Activated CD4-positive, CD25-positive, alpha-beta regulatory T cell treated with anti-CD3 and anti-CD28 coated beads, Interleukin-2, amount 50 U/mL, for 72 hours (primary cell): ENCODE data around the gene KRT6A.
"Not testable (repeated sequence)": the region's sequence is repeated elsewhere in the genome, so short reads cannot be mapped to it uniquely, and the experiment has no call there.

Source experiments
- DNase-seq: peaks from one replicate; pipeline ENCODE4 v3.0.0; 2021

Gene KRT6A

GRCh38 chr12:52454411-52455201 is 38.5 kb downstream of the KRT6A start:
- DNase-seq, result no peak

DNA sequence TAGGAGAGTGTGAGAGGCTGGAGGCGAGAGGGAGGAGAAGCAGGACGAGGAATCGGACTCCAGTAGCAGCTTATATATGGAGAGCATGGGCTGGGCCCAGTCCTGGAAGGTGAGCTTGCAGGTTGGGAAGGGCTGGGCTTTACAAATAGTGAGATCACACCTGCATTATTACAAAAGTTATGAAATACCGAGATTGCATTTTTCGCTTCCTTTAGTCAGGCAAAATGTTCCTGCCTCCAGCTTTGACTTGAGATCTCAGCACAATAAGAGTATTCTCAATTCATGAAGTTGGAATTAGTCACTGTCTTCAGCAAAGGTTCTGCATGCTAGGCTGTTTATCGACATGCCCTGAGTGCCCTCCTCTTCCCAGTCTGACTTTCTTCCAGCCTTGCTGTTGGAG is 41.0 kb downstream of the KRT6A start, which contains the start of gene KRT6B:
Gene KRT6B (minus strand): TSS at position 46 of the 400 bp plus-strand sequence. CDS start 68 bp downstream, outside the sequence.
- no peak for DNase-seq

- no peak for DNase-seq
Observed at GRCh38 chr12:52448228-52448627, 44.8 kb downstream of the KRT6A start.

GRCh38 chr12:52447196-52447595 is 45.9 kb downstream of the KRT6A start:
- not testable (repeated sequence) for DNase-seq

- no peak for DNase-seq
Observed at GRCh38 chr12:52446367-52447045, 46.6 kb downstream of the KRT6A start.

DNA sequence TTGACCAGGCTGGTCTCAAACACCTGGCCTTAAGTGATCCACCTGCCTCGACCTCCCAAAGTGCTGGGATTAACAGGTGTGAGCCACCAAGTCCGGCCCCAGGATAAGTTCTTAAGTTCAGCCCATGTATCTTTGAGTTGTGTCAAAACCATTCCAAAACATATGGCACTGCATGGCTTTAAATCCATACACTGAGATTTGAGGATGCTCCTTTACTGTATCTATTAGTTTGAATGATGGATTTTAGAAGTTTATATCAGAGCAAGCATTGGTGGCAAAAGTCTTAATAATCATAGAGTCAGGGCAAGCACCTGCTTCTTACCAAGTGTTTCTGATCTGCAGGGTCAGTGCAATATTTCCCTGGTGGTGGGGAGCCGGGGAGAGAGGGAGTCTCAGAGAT is 47.2 kb downstream of the KRT6A start:
- DNase-seq, result no peak

- no peak for DNase-seq
Observed at GRCh38 chr12:52444647-52445595, 48.1 kb downstream of the KRT6A start.

DNA sequence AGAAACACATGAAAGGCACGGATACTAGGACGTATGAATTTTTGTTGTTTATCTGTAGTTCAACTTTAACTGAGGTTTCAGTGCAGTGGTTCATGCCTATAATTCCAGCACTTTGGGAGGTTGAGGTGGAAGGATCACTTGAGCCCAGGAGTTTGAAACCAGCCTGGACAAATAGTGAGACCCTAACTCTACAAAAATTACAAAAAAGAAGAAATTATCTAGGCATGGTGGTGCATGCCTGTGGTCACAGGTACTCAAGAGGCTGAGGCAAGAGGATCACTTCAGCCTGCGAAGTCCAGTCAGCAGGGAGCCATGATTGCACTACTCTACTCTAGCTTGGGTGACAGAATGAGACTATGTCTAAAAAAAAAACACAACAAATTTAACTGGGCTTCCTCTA is 49.1 kb downstream of the KRT6A start:
- no peak for DNase-seq

DNA sequence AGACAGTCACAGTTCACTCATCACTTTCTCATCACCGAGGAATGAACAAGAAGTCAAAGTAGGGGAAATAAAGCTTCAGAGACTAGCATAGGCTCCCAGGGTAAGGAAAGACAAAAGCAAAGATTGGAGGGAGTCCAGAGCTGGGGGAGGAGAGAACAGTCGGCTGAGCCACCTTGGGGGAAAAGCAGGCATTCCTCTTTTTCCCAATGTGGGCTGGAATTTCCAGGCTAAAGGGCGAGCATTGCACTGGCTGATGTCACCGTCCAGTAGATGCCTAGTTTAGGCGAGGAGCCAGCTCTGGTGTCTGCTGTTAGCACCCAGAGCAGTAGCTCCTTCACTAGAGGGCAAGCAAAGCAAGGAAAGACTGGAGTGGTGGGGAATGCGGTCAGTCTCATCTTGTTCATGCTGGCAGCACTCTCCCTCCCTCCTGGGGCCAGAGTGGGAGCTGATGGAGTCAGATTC is 50.4 kb downstream of the KRT6A start:
- DNase-seq, result no peak

GRCh38 chr12:52441320-52441911 is 51.6 kb downstream of the KRT6A start:
- no peak for DNase-seq

DNA sequence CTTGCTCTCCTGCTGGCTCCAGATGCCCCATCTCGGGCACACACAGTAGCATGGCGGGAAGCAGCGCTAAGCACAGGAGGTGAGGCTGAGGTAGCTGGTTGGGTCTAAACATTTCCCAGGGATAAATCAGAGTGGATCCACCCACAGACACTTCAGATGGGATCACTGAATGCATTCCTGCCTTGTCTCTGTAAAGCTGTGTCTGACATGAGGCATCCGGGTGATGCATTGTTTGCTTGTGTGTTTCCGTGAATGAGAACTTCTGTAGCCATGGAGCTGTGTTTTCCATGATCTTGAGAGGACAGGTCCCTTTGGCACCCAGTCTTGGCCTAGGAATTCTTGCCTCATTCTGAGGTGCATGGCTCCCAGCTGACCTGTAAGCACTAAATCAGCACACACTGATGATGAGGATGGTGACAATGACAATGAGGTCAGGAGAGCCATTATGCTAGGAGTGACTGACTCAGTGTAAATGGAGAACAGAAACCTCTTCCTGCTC is 52.2 kb downstream of the KRT6A start:
- no peak for DNase-seq

DNA sequence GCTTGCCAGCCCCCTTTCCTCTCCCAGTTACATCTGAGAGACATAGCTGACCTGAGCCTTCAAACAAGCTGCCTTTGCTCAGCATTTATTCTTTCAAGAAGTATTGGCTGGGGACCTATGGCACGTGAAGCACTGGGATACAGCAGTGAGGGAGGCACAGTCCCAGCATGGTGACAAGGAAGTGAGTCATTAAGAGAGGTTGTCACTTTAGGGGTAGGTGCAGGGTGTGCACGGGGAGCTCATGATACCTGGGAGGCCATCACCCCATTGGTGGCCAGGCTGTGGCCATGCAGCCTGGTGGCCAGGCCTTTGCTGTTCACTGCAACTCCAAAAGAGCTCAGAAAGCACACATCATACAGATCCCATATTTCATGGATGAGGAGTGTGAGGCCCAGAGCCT is 53.2 kb downstream of the KRT6A start:
- DNase-seq, result no peak

GRCh38 chr12:52439420-52439819 is 53.6 kb downstream of the KRT6A start:
- DNase-seq, result no peak

DNA sequence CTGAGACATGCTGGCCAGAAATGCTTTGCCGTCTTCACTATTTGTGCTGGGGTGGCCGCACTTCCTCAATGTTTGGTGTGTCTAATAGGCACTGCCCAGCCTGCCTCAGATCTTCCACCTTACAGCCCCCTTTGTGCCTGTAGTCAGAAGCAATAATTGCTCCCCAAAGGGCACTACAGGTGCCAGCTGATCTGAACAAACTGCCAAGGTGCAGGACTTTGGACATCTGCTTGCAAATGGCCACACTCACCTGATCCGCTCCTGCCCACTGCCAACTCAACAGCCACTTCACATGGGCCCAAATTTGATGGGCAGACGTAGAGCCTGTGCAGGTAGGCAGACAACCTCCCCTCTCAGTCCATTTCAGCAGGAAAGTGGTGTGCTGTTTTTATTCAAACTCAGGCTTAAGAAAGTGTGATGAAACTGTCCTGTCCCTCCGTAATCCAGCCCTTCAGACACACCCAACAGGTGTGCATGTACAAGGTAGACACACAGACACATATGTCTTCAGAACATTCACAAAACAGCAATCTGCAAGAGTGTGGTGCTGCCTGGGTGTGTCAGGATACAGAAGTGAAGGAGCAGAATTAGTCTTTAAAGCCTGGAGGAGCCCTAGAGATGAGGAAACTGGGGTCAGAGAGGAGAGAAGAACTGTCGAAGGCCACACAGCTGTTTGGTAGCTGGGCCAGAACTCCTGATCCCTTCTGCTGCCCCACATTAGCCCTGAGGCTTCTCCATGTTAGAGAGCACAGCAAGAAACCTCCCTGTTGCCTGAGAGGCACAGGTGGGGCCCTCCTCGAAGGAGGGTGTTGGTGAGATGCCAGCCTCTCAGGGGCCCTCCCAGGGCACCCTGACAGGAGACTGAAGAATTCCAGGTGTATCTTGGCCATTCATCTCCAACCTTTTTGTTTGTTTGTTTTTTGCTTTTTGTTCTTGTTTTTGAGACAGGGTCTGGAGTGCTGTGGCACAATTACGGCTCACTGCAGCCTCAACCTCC is 54.5 kb downstream of the KRT6A start:
- DNase-seq, result no peak

DNA sequence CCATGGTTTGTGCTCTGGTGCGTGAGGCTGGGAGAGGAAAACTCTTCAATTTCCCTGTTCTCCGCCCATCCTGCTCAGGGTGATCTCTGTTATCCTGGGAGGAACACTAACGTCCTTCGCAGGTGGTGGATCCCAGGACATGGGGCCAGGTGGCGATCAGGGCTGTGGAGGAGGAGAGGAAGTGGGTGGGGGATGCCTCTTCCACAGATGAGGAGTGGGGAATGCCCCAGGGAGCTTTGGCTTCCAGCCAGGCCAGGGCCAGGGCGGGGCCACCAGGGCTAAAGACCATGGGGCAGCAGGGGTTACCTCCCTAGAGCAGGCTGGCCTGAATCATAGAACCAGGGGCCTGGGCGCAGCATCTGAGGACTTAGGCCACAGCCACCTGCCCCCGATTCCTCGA is 55.5 kb downstream of the KRT6A start:
- DNase-seq, result no peak
